H1 (cell line): ENCODE results near the gene UGT1A9. TPM values are rescaled to one million over a fixed set of nuclear protein-coding genes. Genes with fewer than 3 reads are reported as not detected.

ENCODE experiments used
- CTCF ChIA-PET: fragments of 300-600 bp; sonication (Branson Sonifier 250); formaldehyde crosslinking; loops from one replicate; lab custom pipeline; 2021; ENCODE audit not compliant: partially characterized antibody; lab: Charles Lee
- POLR2A ChIA-PET: fragments of 300-600 bp; sonication (Branson Sonifier 250); formaldehyde crosslinking; loops from one replicate; lab custom pipeline; 2021; ENCODE audit warnings: inconsistent platforms; ENCODE audit not compliant: partially characterized antibody; lab: Charles Lee
- DNase-seq, 2 experiments: peaks; one replicate each; pipeline versions ENCODE4 v3.0.0 to v3.0.0-alpha.2; 2010 to 2022; ENCODE audit warnings: low spot score in 2 of 2, low read depth in 1 of 2, mixed read lengths in 1 of 2
- FAIRE-seq: peaks from 2 replicates; lab custom pipeline; 2011; peaks lifted over from hg19 to GRCh38; lab: Jason Lieb, UNC
- H2AFZ ChIP-seq: 2 replicates; pipeline ENCODE4 v1.8.1; 2012; ENCODE audit warnings: low read length, inconsistent platforms
- H2AK5ac ChIP-seq: 2 replicates; pipeline ENCODE4 v1.6.1; 2013; ENCODE audit warnings: low read depth, low read length
- H2BK120ac ChIP-seq: replicated peaks from 2 replicates; pipeline ENCODE3; 2013; ENCODE audit warnings: low read depth, low read length, inconsistent platforms
- H2BK12ac ChIP-seq: 2 replicates; pipeline ENCODE4 v1.6.1; 2013; ENCODE audit warnings: low read depth, low read length
- H2BK15ac ChIP-seq: 2 replicates; pipeline ENCODE4 v1.6.1; 2013; ENCODE audit warnings: low read length
- H2BK20ac ChIP-seq: 2 replicates; pipeline ENCODE4 v1.6.1; 2013; ENCODE audit warnings: low read length
- H2BK5ac ChIP-seq: 2 replicates; pipeline ENCODE4 v1.6.1; 2013; ENCODE audit warnings: low read depth, low read length
- H3K14ac ChIP-seq: 2 replicates; pipeline ENCODE4 v1.6.1; 2013; ENCODE audit warnings: inconsistent platforms; ENCODE audit not compliant: insufficient read length
- H3K18ac ChIP-seq: 2 replicates; pipeline ENCODE4 v1.6.1; 2013; ENCODE audit warnings: low read length; ENCODE audit errors: extremely low read depth
- H3K23ac ChIP-seq: 2 replicates; pipeline ENCODE4 v1.6.1; 2013; ENCODE audit warnings: inconsistent platforms; ENCODE audit not compliant: insufficient read length
- H3K23me2 ChIP-seq: 2 replicates; pipeline ENCODE4 v1.6.1; 2013; ENCODE audit warnings: low read depth, low read length
- H3K27ac ChIP-seq: 2 replicates; pipeline ENCODE4 v1.6.1; 2011; ENCODE audit warnings: low read depth, low read length, inconsistent platforms
- H3K27me3 ChIP-seq, 4 experiments: replicated peaks in 1 of 4; 1 replicate in 1 of 4; 2 replicates in 3 of 4; pipeline versions ENCODE4 v1.6.1 to v1.8.1; 2011 to 2013; ENCODE audit warnings: low read length in 3 of 4, mild to moderate bottlenecking in 3 of 4, inconsistent platforms in 2 of 4, mixed read lengths in 2 of 4, moderate library complexity in 1 of 4; ENCODE audit not compliant: control insufficient read depth in 3 of 4, insufficient read depth in 3 of 4; ENCODE audit errors: extremely low read depth in 1 of 4
- H3K36me3 ChIP-seq, 4 experiments: 2 replicates each; pipeline versions ENCODE4 v1.6.1 to v1.8.1; 2011 to 2013; ENCODE audit warnings: mild to moderate bottlenecking in 4 of 4, low read length in 3 of 4, moderate library complexity in 2 of 4, control low read depth in 1 of 4, inconsistent platforms in 1 of 4; ENCODE audit not compliant: insufficient read depth in 4 of 4, control insufficient read depth in 2 of 4
- H3K4ac ChIP-seq: replicated peaks from 2 replicates; pipeline ENCODE3; 2013; ENCODE audit warnings: low read length, low read depth, mixed read lengths, inconsistent platforms; ENCODE audit not compliant: insufficient read length
- H3K4me1 ChIP-seq, 4 experiments: replicated peaks in 1 of 4; 1 replicate in 1 of 4; 2 replicates in 3 of 4; pipeline versions ENCODE4 v1.6.1 to v1.8.1; 2011 to 2013; ENCODE audit warnings: low read length in 3 of 4, inconsistent platforms in 2 of 4, mixed read lengths in 1 of 4; ENCODE audit not compliant: insufficient read depth in 4 of 4, control insufficient read depth in 3 of 4
- H3K4me2 ChIP-seq, 2 experiments: 2 replicates each; pipeline versions ENCODE4 v1.6.1 to v1.8.1; 2011 to 2013; ENCODE audit warnings: low read depth in 2 of 2, low read length in 2 of 2, control low read depth in 1 of 2, inconsistent platforms in 1 of 2, mild to moderate bottlenecking in 1 of 2; ENCODE audit not compliant: insufficient read depth in 1 of 2
- H3K4me3 ChIP-seq, 4 experiments: fragments of 200-600, 300-600 bp in 1 of 4; sonication (generic), shearing (Covaris generic), sonication (Bioruptor Twin) in 1 of 4; 2 replicates each; pipeline versions ENCODE4 v1.5.1 to v1.8.1; 2011 to 2016; ENCODE audit warnings: low read length in 4 of 4, low read depth in 3 of 4, control low read depth in 2 of 4, inconsistent platforms in 2 of 4, mild to moderate bottlenecking in 2 of 4, mixed read lengths in 1 of 4, moderate library complexity in 1 of 4; ENCODE audit not compliant: insufficient read depth in 2 of 4; ENCODE audit errors: extremely low read depth in 1 of 4
- H3K56ac ChIP-seq: replicated peaks from 2 replicates; pipeline ENCODE3; 2013; ENCODE audit warnings: low read depth, mild to moderate bottlenecking, mixed read lengths, low read length, inconsistent platforms; ENCODE audit not compliant: insufficient read length
- H3K79me1 ChIP-seq: 2 replicates; pipeline ENCODE4 v1.6.1; 2013; ENCODE audit warnings: low read depth, low read length, control low read depth
- H3K79me2 ChIP-seq, 2 experiments: 2 replicates each; pipeline versions ENCODE4 v1.6.1 to v1.8.1; 2012 to 2013; ENCODE audit warnings: low read length in 2 of 2, mild to moderate bottlenecking in 2 of 2, inconsistent platforms in 1 of 2; ENCODE audit not compliant: insufficient read depth in 2 of 2, control insufficient read depth in 1 of 2
- H3K9ac ChIP-seq, 4 experiments: replicated peaks in 1 of 4; 1 replicate in 1 of 4; 2 replicates in 3 of 4; pipeline versions ENCODE4 v1.6.1 to v1.8.1; 2011 to 2013; ENCODE audit warnings: low read depth in 3 of 4, low read length in 3 of 4, control low read depth in 2 of 4, mild to moderate bottlenecking in 2 of 4, moderate library complexity in 2 of 4, inconsistent platforms in 1 of 4; ENCODE audit errors: extremely low read depth in 1 of 4
- H3K9me3 ChIP-seq, 2 experiments: 2 replicates each; pipeline versions ENCODE4 v1.6.1 to v1.8.1; 2012 to 2013; ENCODE audit warnings: mild to moderate bottlenecking in 2 of 2, moderate library complexity in 2 of 2, control low read depth in 1 of 2, inconsistent platforms in 1 of 2, low read depth in 1 of 2, low read length in 1 of 2, mixed read lengths in 1 of 2; ENCODE audit not compliant: insufficient read depth in 2 of 2
- H4K20me1 ChIP-seq, 2 experiments: replicated peaks in 1 of 2; 2 replicates each; pipeline versions ENCODE3 to v1.8.1; 2011 to 2013; ENCODE audit warnings: inconsistent platforms in 2 of 2, low read length in 2 of 2, mild to moderate bottlenecking in 1 of 2; ENCODE audit not compliant: insufficient read depth in 2 of 2, control insufficient read depth in 1 of 2
- H4K5ac ChIP-seq: 2 replicates; pipeline ENCODE4 v1.6.1; 2013; ENCODE audit warnings: low read length, low read depth, mixed read lengths, inconsistent platforms; ENCODE audit not compliant: insufficient read length
- H4K8ac ChIP-seq: 2 replicates; pipeline ENCODE4 v1.8.0; 2013; ENCODE audit warnings: mild to moderate bottlenecking, moderate library complexity, low read length, inconsistent platforms; ENCODE audit not compliant: insufficient read depth; ENCODE audit errors: extremely low read depth
- H4K91ac ChIP-seq: replicated peaks from 2 replicates; pipeline ENCODE3; 2013; ENCODE audit warnings: low read length, mixed read lengths, inconsistent platforms; ENCODE audit not compliant: insufficient read length
- ATF3 ChIP-seq: IDR thresholded peaks from 2 replicates; pipeline ENCODE4 v1.6.1; 2011; ENCODE audit warnings: low read depth, mild to moderate bottlenecking, low read length; ENCODE audit not compliant: insufficient read depth
- CBX5 ChIP-seq: fragments of 300-800, 300-1000 bp; sonication (generic); IDR thresholded peaks from 2 replicates; pipeline ENCODE4 v1.7.1; 2016; ENCODE audit warnings: antibody characterized with exemption, low read length, low read depth
- CREB1 ChIP-seq: IDR thresholded peaks from 2 replicates; pipeline ENCODE4 v1.6.1; 2012; ENCODE audit warnings: inconsistent platforms
- HDAC6 ChIP-seq: IDR thresholded peaks from one replicate; pipeline ENCODE4 v1.7.1; 2012; ENCODE audit warnings: low read depth, mild to moderate bottlenecking, inconsistent platforms, low read length, moderate library complexity
- KDM4A ChIP-seq: IDR thresholded peaks from one replicate; pipeline ENCODE4 v1.7.1; 2012; ENCODE audit warnings: low read depth, mild to moderate bottlenecking, moderate library complexity, low read length, inconsistent platforms; ENCODE audit not compliant: severe bottlenecking
- SIRT6 ChIP-seq: IDR thresholded peaks from one replicate; pipeline ENCODE4 v1.7.1; 2012; ENCODE audit warnings: low read length, inconsistent platforms
- SP2 ChIP-seq: IDR thresholded peaks from 2 replicates; pipeline ENCODE4 v1.6.1; 2012; ENCODE audit warnings: mild to moderate bottlenecking, low read length, inconsistent platforms
- SRF ChIP-seq: IDR thresholded peaks from 2 replicates; pipeline ENCODE4 v1.6.1; 2011; ENCODE audit warnings: mild to moderate bottlenecking, low read depth, low read length, moderate library complexity
- SUZ12 ChIP-seq: fragments of 200-600 bp; sonication (generic); IDR thresholded peaks from 2 replicates; pipeline ENCODE4 v1.6.1; 2012; ENCODE audit warnings: mild to moderate bottlenecking, inconsistent platforms, low read length, moderate library complexity, mixed read lengths
- TAF1 ChIP-seq: IDR thresholded peaks from 2 replicates; pipeline ENCODE4 v1.6.1; 2011; ENCODE audit warnings: mild to moderate bottlenecking, low read depth, low read length
- TEAD4 ChIP-seq: IDR thresholded peaks from 2 replicates; pipeline ENCODE4 v1.6.1; 2012; ENCODE audit warnings: low read depth, low read length, inconsistent platforms, mixed read lengths
- YY1 ChIP-seq: IDR thresholded peaks from 2 replicates; pipeline ENCODE4 v1.6.1; 2011; ENCODE audit warnings: low read depth, mild to moderate bottlenecking, low read length
- WGBS, 2 experiments: shearing (Covaris generic) in 1 of 2; methylation state at CpG; one replicate each; pipeline versions ENCODE4 v1.1.6 to v1.1.7; 2013 to 2015; ENCODE audit warnings: low lambda C conversion rate in 2 of 2, mixed read lengths in 2 of 2, inconsistent platforms in 1 of 2, low coverage in 1 of 2, missing lambda C conversion rate in 1 of 2; ENCODE audit not compliant: insufficient replicate concordance in 2 of 2, insufficient coverage in 1 of 2, insufficient read length in 1 of 2; ENCODE audit errors: extremely low coverage in 1 of 2, missing lambda C conversion rate in 1 of 2; 5-methylcytosine and 5-hydroxymethylcytosine counted together
- polyA plus RNA-seq, 7 experiments: library from polyadenylated mRNA; depleted of rRNA in 3 of 7; stranded (reverse) in 5 of 7; unstranded in 2 of 7; fragments of >200 nt in 5 of 7; fragments of 200-250 nt in 2 of 7; gene quantifications; 1 replicate in 5 of 7; 2 replicates in 1 of 7; 4 replicates in 1 of 7; pipeline versions ENCODE4 v1.2.1 to v1.2.3, GENCODE V29; 2011 to 2013; ENCODE audit warnings: missing spikeins in 2 of 7, mixed read lengths in 2 of 7
- total RNA-seq: library from RNA; stranded (reverse); fragmentation: NEBNext Ultra II Directional; extraction: Animal tissue kit (Norgen Biotek cat#: 25700); gene quantifications from 2 replicates; pipeline ENCODE4 v1.2.1, GENCODE V29; 2021

UGT1A9 gene
- total and polyA plus RNA-seq, 2 of the 8 experiments (the other 6 are each of a cell fraction or from before 2014, with no cell fraction given), result not detected

GRCh38 chr2:233768076-233768475 is 96.4 kb downstream of the UGT1A9 start:
- no peak for DNase-seq
- Histone ChIP-seq H3K14ac (no peak overlapping the region), H3K36me3 (no peaks in the 10 kb centered on the region), H3K4me2 (no peak overlapping the region), H2BK15ac (no peak overlapping the region), H3K9ac (no peak overlapping the region), H3K27me3 (no peaks in the 10 kb centered on the region), H3K23me2 (peaks cover 2% of the 10 kb centered on the region; the same call in 1 of the 2 replicates), H4K5ac (no peak overlapping the region), H2AFZ (no peak overlapping the region), H3K79me2 (no peaks in the 10 kb centered on the region), H3K23ac (no peak overlapping the region), H2BK120ac (no peak overlapping the region), H3K4me3 (no peak overlapping the region), H3K4ac (no peak overlapping the region), H3K27ac (no peak overlapping the region), H4K20me1 (no peaks in the 10 kb centered on the region), H2BK12ac (no peak overlapping the region), H2AK5ac (no peak overlapping the region), H3K79me1 (no peaks in the 10 kb centered on the region), H3K56ac (no peak overlapping the region), H3K18ac (no peak overlapping the region), H4K8ac (no peak overlapping the region), H2BK20ac (no peak overlapping the region), H3K9me3 (peaks cover 3 to 4% of the 10 kb centered on the region in 2 experiments; a peak in 1 of 4 replicates), H2BK5ac (no peak overlapping the region), H3K4me1 (no peaks in the 10 kb centered on the region; a peak in 1 of 7 replicates), H4K91ac (no peak overlapping the region)
- WGBS, 2 experiments, result 84% methylated on average over 4 of the region's 4 CpGs; no CpG with 5 or more reads in 1 of the 2 experiments
- FAIRE-seq, result peak; percentile 86
- ChIA-PET CTCF (no interaction called here), POLR2A (interaction anchor here (1.2 kb wide), 1 partner anchor 10 kb away, joined by 3 read pairs; no protein-coding TSS in a partner anchor)
- no peak for TF ChIP-seq SUZ12
- TF ChIP-seq CBX5, result no peak
- TF ChIP-seq ATF3, result no peak
- TF ChIP-seq CREB1, result no peak
- no peak for TF ChIP-seq KDM4A
- TF ChIP-seq HDAC6, result no peak
- TF ChIP-seq TEAD4, result no peak
- TF ChIP-seq SIRT6, result no peak
- no peak for TF ChIP-seq SRF
- TF ChIP-seq YY1, result no peak
- TF ChIP-seq TAF1, result no peak
- no peak for TF ChIP-seq SP2
